Suppressor macrophage treated with lipopolysaccharide for 1 hour (primary cell): ENCODE results near the gene FGF14.

ENCODE experiments used
- DNase-seq, 3 donors: peaks; one replicate each; pipeline ENCODE4 v3.0.0-alpha.2; 2020 to 2022

Gene FGF14

GRCh38 chr13:102240110-102240509 lies 161.7 kb downstream of the FGF14 start:
- DNase-seq = no peak

GRCh38 chr13:102237230-102237629 lies 164.6 kb downstream of the FGF14 start:
- no peak for DNase-seq

- DNase-seq = no peak
These were observed 165.0 kb downstream of the FGF14 start for GRCh38 chr13:102236830-102237229.

- DNase-seq = no peak
These were observed 165.5 kb downstream of the FGF14 start for GRCh38 chr13:102236341-102236740.

- no peak for DNase-seq
These were observed 166.2 kb downstream of the FGF14 start for GRCh38 chr13:102235689-102236088.

GRCh38 chr13:102234618-102235017 lies 167.2 kb downstream of the FGF14 start:
- DNase-seq = no peak

GRCh38 chr13:102233566-102234208 lies 168.2 kb downstream of the FGF14 start:
- DNase-seq = no peak

GRCh38 chr13:102231479-102231878 lies 170.4 kb downstream of the FGF14 start:
- no peak for DNase-seq

- no peak for DNase-seq
These were observed 174.1 kb downstream of the FGF14 start for GRCh38 chr13:102227741-102228140.

- DNase-seq = no peak
These were observed 175.3 kb downstream of the FGF14 start for GRCh38 chr13:102226591-102226990.

GRCh38 chr13:102225892-102226291 lies 176.0 kb downstream of the FGF14 start:
- no peak for DNase-seq

GRCh38 chr13:102220681-102221228 lies 181.1 kb downstream of the FGF14 start:
- no peak for DNase-seq

- DNase-seq = no peak
These were observed 186.9 kb downstream of the FGF14 start for GRCh38 chr13:102214956-102215355.

- DNase-seq = no peak
These were observed 189.1 kb downstream of the FGF14 start for GRCh38 chr13:102212729-102213128.

GRCh38 chr13:102208347-102208746 lies 193.5 kb downstream of the FGF14 start:
- no peak for DNase-seq

- no peak for DNase-seq
These were observed 194.0 kb downstream of the FGF14 start for GRCh38 chr13:102207680-102208342.

GRCh38 chr13:102203718-102204117 lies 198.1 kb downstream of the FGF14 start:
- DNase-seq = no peak

- no peak for DNase-seq
These were observed 203.2 kb downstream of the FGF14 start for GRCh38 chr13:102198418-102199311.

- DNase-seq = no peak
These were observed 204.7 kb downstream of the FGF14 start for GRCh38 chr13:102197193-102197592.

- DNase-seq = no peak
These were observed 206.0 kb downstream of the FGF14 start for GRCh38 chr13:102195566-102196462.

- DNase-seq = no peak
These were observed 209.0 kb downstream of the FGF14 start for GRCh38 chr13:102192858-102193257.

GRCh38 chr13:102191951-102192502 lies 209.8 kb downstream of the FGF14 start:
- no peak for DNase-seq
